Posterior cingulate gyrus (tissue), 11 donors: Measurements from ENCODE around the gene VAMP2.

Experiments used
- DNase-seq, 10 donors: peaks; one replicate each; pipeline versions ENCODE4 v3.0.0 to v3.0.0-alpha.2; 2020 to 2021; ENCODE audit warnings: mixed read lengths in 3 of 10
- intact Hi-C: fragments of 100-400 bp; cut with DNase I; formaldehyde crosslinking; loops from one replicate; pipeline ENCODE4 v1.15.1; 2023

Gene VAMP2

DNA sequence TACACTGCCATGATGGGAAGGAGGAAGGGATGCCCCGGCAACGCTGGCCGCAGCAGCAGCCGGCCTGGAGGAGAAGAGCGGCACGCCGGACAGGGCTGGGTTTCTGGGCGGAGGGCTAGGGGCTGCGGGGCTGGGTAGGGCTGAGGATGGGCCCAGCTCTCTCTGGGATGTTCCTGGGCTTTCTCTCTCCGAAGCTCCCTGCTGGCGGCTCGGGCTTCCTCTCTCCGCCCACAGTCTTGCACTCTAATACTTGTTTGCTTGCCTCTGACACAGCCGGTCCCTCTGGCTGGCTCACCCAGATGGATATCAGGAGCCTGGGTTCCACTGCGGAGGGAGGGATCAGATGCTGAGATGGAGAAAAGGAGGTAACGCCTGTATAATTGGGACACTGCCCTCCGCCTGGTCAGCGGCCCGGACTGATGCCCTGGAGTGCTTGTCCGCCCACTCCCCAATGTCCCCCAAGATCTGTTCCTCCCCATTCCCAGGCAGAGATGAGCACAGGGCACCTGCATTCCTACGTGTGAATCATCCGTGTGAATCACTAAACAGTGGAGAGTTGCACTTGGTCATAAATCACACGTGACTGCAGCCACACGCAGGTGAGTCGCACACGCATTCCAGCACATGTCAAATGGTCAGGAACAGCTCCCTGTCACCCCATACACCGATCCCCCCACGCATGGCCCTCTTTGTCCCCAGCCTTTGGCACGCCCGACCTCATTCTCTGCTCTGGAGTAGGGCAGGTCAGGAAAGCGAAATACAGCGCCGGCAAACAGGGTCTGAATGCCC is 44.6 kb downstream of the VAMP2 start, which contains the start of gene ALOXE3:
Gene ALOXE3, minus strand, starts transcription at position 535 of the 789 bp plus-strand sequence. Its CDS starts 524 bp downstream, at position 11.
- DNase-seq = peak in 5 of 10 donors; percentile 15 to 91 (median 78)
- intact Hi-C loops = loop anchor here (2.0 kb wide), 2 partner anchors 37 to 105 kb away; no protein-coding TSS in a partner anchor

GRCh38 chr17:8117367-8117979 is 45.3 kb downstream of the VAMP2 start:
- intact Hi-C loops = no loop called here
- DNase-seq = no peak

GRCh38 chr17:8116776-8117175 is 46.0 kb downstream of the VAMP2 start:
- no peak for DNase-seq
- intact Hi-C loops = no loop called here

GRCh38 chr17:8110907-8111306 is 51.8 kb downstream of the VAMP2 start:
- intact Hi-C loops = no loop called here
- peak in 1 of 10 donors; percentile 35 for DNase-seq

GRCh38 chr17:8110456-8110804 is 52.3 kb downstream of the VAMP2 start:
- intact Hi-C loops = no loop called here

DNA sequence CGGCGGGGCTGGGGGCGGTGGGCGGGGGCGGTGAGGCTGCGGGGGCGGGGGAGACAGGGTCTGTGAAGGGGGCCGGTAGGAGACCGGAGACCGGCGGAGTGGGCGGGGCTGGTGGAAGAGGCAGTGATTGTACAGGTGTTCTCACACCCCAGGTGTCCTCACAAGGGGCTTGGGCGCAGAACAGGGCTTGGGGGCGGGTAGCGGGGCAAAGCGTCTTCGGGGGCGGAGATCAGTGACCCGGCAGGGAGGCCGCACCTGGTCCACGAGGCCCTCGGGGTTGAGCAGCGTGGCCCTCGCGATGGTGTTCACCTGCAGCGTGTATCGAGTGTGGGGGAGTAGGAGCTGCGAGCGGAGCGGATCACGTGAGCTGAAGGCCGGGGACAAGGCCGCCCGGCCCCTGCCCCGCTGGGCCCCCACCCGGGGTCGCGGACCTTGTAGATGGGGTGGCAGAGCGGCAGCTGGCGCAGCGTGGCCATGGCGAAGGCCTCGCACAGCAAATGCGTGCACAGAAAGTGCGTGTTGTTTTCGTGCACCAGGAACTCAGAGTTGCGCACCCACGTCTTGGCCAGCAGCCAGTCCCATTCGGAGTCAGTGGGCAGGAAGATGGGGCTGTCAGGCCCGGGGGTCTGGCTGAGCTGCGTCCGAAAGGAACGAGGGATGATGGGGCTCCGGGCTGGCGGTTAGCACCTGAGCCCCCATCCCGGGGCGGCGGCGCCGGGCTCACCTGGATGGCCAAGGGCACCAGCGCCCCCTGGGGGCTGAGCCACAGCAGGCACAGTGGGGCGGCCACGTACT is 52.9 kb downstream of the VAMP2 start:
- intact Hi-C loops = no loop called here
- DNase-seq = peak in 6 of 10 donors; percentile 36 to 93 (median 53)

More at GRCh38 chr17:8110456-8110804, 52.3 kb downstream of the VAMP2 start:
- no peak for DNase-seq
